Measurements from ENCODE around the gene MTUS2. TPM values are rescaled to one million over a fixed set of nuclear protein-coding genes. Genes with fewer than 3 reads are reported as not detected.

Gene MTUS2
- total and polyA plus RNA-seq, 4 donors = under 0.01 to 0.70 (median 0.15) TPM

DNA sequence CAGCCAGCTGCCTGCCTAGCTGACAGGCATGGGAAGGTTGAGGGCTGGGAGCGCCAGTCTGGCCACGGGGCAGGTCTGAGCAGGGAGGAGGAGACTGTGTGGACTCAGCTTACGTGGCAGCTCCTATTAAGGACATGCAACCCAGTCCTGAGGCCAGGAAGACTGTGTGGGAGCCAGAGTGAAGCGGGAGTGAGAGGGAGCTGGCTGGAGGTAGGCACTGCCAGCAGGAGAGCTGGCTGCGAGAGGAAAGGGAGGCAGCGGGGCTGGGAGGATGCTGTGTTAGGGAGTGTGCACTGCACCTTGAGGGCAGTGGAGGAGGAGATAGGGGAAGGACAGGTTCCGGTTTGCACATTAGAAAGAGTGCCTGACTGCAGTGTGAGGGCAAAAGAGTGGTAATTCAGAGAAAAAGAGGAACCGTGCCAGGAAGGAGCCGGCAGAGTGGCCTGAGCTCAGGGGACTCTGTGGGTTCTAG is 676.1 kb downstream of the MTUS2 start:
- Histone ChIP-seq H3K27ac (ENCODE audit: low read depth in 1 of 2, low read length in 2 of 2) (no peak overlapping the region), H3K27me3 (ENCODE audit: control insufficient read depth in 4 of 4, insufficient read depth in 4 of 4, low read length in 3 of 4) (no peaks in the 10 kb centered on the region), H3K4me1 (ENCODE audit: control insufficient read depth in 4 of 4, insufficient read depth in 4 of 4, low read length in 3 of 4) (no peaks in the 10 kb centered on the region), H3K36me3 (ENCODE audit: control insufficient read depth in 4 of 4, insufficient read depth in 3 of 4, low read depth in 1 of 4, low read length in 3 of 4) (no peaks in the 10 kb centered on the region), H3K4me3 (ENCODE audit: low read depth in 1 of 3, low read length in 3 of 3) (no peak overlapping the region), H3K9ac (ENCODE audit: low read depth in 1 of 2, low read length in 2 of 2) (no peak overlapping the region), H3K9me3 (ENCODE audit: control insufficient read depth in 4 of 4, low read length in 3 of 4) (no peaks in the 10 kb centered on the region)
- WGBS = 73% methylated on average over 9 of the region's 9 CpGs
- no peak for DNase-seq (ENCODE audit: low spot score)
- TF ChIP-seq NR2F2 (IDR thresholded peaks at IDR 0.05) = no peak
- TF ChIP-seq, protein P1, sequence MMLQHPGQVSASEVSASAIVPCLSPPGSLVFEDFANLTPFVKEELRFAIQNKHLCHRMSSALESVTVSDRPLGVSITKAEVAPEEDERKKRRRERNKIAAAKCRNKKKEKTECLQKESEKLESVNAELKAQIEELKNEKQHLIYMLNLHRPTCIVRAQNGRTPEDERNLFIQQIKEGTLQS (IDR thresholded peaks at IDR 0.05) = no peak
- TF ChIP-seq FOXA1 (IDR thresholded peaks at IDR 0.05) = no peak
- TF ChIP-seq TAF1 (conservative IDR thresholded peaks at IDR 0.05) = no peak
- TF ChIP-seq, protein P2, sequence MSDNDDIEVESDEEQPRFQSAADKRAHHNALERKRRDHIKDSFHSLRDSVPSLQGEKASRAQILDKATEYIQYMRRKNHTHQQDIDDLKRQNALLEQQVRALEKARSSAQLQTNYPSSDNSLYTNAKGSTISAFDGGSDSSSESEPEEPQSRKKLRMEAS (IDR thresholded peaks at IDR 0.05) = no peak
- TF ChIP-seq YY1 (IDR thresholded peaks at IDR 0.05) = no peak
- no peak for TF ChIP-seq RXRA (IDR thresholded peaks at IDR 0.05)
- TF ChIP-seq GABPA (IDR thresholded peaks at IDR 0.05 in 1 of 2, conservative IDR thresholded peaks at IDR 0.05 in 1 of 2) = no peak
- TF ChIP-seq, protein P3, sequence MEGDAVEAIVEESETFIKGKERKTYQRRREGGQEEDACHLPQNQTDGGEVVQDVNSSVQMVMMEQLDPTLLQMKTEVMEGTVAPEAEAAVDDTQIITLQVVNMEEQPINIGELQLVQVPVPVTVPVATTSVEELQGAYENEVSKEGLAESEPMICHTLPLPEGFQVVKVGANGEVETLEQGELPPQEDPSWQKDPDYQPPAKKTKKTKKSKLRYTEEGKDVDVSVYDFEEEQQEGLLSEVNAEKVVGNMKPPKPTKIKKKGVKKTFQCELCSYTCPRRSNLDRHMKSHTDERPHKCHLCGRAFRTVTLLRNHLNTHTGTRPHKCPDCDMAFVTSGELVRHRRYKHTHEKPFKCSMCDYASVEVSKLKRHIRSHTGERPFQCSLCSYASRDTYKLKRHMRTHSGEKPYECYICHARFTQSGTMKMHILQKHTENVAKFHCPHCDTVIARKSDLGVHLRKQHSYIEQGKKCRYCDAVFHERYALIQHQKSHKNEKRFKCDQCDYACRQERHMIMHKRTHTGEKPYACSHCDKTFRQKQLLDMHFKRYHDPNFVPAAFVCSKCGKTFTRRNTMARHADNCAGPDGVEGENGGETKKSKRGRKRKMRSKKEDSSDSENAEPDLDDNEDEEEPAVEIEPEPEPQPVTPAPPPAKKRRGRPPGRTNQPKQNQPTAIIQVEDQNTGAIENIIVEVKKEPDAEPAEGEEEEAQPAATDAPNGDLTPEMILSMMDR (IDR thresholded peaks at IDR 0.05; ENCODE audit: low read depth, low read length, missing input control) = no peak

DNA sequence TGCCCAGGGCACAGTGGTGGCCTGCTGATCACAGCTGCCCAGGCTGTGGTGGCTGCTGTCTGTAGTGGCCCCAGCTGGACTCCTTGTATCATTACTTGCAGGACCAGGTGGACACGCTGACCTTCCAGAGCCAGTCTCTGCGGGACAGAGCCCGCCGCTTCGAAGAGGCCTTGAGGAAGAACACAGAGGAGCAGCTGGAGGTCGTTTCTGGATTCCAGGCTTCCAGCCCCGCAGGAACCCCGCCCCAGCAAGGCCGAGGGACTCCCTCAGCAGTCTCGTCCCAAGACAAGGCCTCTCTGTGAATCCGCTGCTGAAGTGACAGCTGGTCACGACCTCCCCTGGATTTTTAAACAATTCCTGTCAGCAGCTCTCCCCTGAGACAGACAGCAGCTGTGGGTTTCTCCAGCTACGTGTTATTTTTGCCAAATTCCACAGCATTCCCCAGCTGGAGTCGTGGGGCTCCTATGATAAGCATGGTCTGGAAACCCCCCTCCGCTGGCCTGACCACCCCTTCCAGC is 677.1 kb downstream of the MTUS2 start:
- Histone ChIP-seq H3K9ac (ENCODE audit: low read depth in 1 of 2, low read length in 2 of 2) (no peak overlapping the region), H3K27me3 (ENCODE audit: control insufficient read depth in 4 of 4, insufficient read depth in 4 of 4, low read length in 3 of 4) (no peaks in the 10 kb centered on the region), H3K4me3 (ENCODE audit: low read depth in 1 of 3, low read length in 3 of 3) (no peak overlapping the region), H3K27ac (ENCODE audit: low read depth in 1 of 2, low read length in 2 of 2) (no peak overlapping the region), H3K9me3 (ENCODE audit: control insufficient read depth in 4 of 4, low read length in 3 of 4) (no peaks in the 10 kb centered on the region), H3K36me3 (ENCODE audit: control insufficient read depth in 4 of 4, insufficient read depth in 3 of 4, low read depth in 1 of 4, low read length in 3 of 4) (no peaks in the 10 kb centered on the region), H3K4me1 (ENCODE audit: control insufficient read depth in 4 of 4, insufficient read depth in 4 of 4, low read length in 3 of 4) (no peaks in the 10 kb centered on the region)
- TF ChIP-seq, protein P4, sequence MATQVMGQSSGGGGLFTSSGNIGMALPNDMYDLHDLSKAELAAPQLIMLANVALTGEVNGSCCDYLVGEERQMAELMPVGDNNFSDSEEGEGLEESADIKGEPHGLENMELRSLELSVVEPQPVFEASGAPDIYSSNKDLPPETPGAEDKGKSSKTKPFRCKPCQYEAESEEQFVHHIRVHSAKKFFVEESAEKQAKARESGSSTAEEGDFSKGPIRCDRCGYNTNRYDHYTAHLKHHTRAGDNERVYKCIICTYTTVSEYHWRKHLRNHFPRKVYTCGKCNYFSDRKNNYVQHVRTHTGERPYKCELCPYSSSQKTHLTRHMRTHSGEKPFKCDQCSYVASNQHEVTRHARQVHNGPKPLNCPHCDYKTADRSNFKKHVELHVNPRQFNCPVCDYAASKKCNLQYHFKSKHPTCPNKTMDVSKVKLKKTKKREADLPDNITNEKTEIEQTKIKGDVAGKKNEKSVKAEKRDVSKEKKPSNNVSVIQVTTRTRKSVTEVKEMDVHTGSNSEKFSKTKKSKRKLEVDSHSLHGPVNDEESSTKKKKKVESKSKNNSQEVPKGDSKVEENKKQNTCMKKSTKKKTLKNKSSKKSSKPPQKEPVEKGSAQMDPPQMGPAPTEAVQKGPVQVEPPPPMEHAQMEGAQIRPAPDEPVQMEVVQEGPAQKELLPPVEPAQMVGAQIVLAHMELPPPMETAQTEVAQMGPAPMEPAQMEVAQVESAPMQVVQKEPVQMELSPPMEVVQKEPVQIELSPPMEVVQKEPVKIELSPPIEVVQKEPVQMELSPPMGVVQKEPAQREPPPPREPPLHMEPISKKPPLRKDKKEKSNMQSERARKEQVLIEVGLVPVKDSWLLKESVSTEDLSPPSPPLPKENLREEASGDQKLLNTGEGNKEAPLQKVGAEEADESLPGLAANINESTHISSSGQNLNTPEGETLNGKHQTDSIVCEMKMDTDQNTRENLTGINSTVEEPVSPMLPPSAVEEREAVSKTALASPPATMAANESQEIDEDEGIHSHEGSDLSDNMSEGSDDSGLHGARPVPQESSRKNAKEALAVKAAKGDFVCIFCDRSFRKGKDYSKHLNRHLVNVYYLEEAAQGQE (IDR thresholded peaks at IDR 0.05) = no peak
- TF ChIP-seq NR2F2 (IDR thresholded peaks at IDR 0.05) (peak; percentile 85), RAD21 (IDR thresholded peaks at IDR 0.05) (no peak)
- DNase-seq (ENCODE audit: low spot score) = no peak
- 66% methylated on average over 15 of the region's 15 CpGs for WGBS
